HepG2 (cell line): ENCODE data around the gene MAPK14. TPM values are rescaled to one million over a fixed set of nuclear protein-coding genes. Genes with fewer than 3 reads are reported as not detected.

Experiments
- ARHGAP35 ChIP-seq: sonication (generic); formaldehyde crosslinking; IDR thresholded peaks from 2 replicates; pipeline ENCODE4 v1.9.0; 2022; ENCODE audit warnings: mild to moderate bottlenecking, inconsistent platforms, moderate library complexity, missing genetic modification reagents, borderline replicate concordance
- ATAD3A ChIP-seq: sonication (generic); formaldehyde crosslinking; IDR thresholded peaks from 2 replicates; pipeline ENCODE4 v1.4.0; 2020; ENCODE audit warnings: missing genetic modification reagents
- CBX1 ChIP-seq: IDR thresholded peaks from one replicate; pipeline ENCODE4 v1.6.1; 2016; ENCODE audit warnings: antibody characterized with exemption, low read depth
- ELF1 ChIP-seq: sonication (generic); formaldehyde crosslinking; IDR thresholded peaks from 2 replicates; pipeline ENCODE4 v1.4.0; 2020; ENCODE audit warnings: missing genetic modification reagents
- FLYWCH1 ChIP-seq: sonication (generic); formaldehyde crosslinking; IDR thresholded peaks from 2 replicates; pipeline ENCODE4 v1.8.1; 2023; ENCODE audit warnings: mild to moderate bottlenecking, missing genetic modification reagents
- GATAD1 ChIP-seq: IDR thresholded peaks from 2 replicates; pipeline ENCODE4 v1.6.1; 2016; ENCODE audit warnings: missing genetic modification reagents, missing compliant biosample characterization
- GLI4 ChIP-seq: sonication (generic); formaldehyde crosslinking; IDR thresholded peaks from 2 replicates; pipeline ENCODE4 v1.5.1; 2020; ENCODE audit warnings: missing genetic modification reagents, mild to moderate bottlenecking, moderate library complexity, borderline replicate concordance
- HNRNPH1 ChIP-seq: fragments of 200-400 bp; formaldehyde crosslinking; optimal IDR thresholded peaks from 2 replicates; pipeline ENCODE3; 2017; ENCODE audit warnings: mild to moderate bottlenecking, low read depth, low read length
- JUNB ChIP-seq: sonication (generic); formaldehyde crosslinking; IDR thresholded peaks from 2 replicates; pipeline ENCODE4 v1.8.0; 2022; ENCODE audit warnings: missing genetic modification reagents, mild to moderate bottlenecking, borderline replicate concordance
- MYNN ChIP-seq: sonication (generic); formaldehyde crosslinking; IDR thresholded peaks from 2 replicates; pipeline ENCODE4 v1.4.0; 2020; ENCODE audit warnings: mild to moderate bottlenecking, low read depth, missing genetic modification reagents
- RARG ChIP-seq: sonication (generic); formaldehyde crosslinking; IDR thresholded peaks from 2 replicates; pipeline ENCODE4 v1.4.0; 2020; ENCODE audit warnings: low read depth, mild to moderate bottlenecking, missing genetic modification reagents
- TBP ChIP-seq: sonication (generic); formaldehyde crosslinking; IDR thresholded peaks from 2 replicates; pipeline ENCODE4 v1.5.0; 2020; ENCODE audit warnings: missing genetic modification reagents
- TEAD2 ChIP-seq: sonication (generic); formaldehyde crosslinking; IDR thresholded peaks from 2 replicates; pipeline ENCODE4 v1.9.0; 2021; ENCODE audit warnings: missing genetic modification reagents
- ZKSCAN8 ChIP-seq: IDR thresholded peaks from 2 replicates; pipeline ENCODE4 v1.6.1; 2016; ENCODE audit warnings: borderline replicate concordance, missing genetic modification reagents, missing compliant biosample characterization
- ZNF660 ChIP-seq: sonication (generic); formaldehyde crosslinking; IDR thresholded peaks from 2 replicates; pipeline ENCODE4 v1.5.1; 2020; ENCODE audit warnings: mild to moderate bottlenecking, low read depth, missing genetic modification reagents, borderline replicate concordance
- polyA plus RNA-seq, 8 experiments: library from polyadenylated mRNA; depleted of rRNA in 3 of 8; stranded (reverse) in 7 of 8; unstranded in 1 of 8; fragments of >200 nt; fragmentation: Illumina TruSeq in 4 of 8; extraction: Trizol in 4 of 8; gene quantifications; 2 replicates each; pipeline versions ENCODE4 v1.2.1 to v1.2.3, GENCODE V29; 2011 to 2016; ENCODE audit warnings: low read depth in 4 of 8, missing spikeins in 1 of 8, mixed read lengths in 1 of 8; ENCODE audit not compliant: insufficient read depth in 1 of 8
- total RNA-seq, 5 experiments: library from RNA; depleted of rRNA; stranded (reverse); fragments of >200 nt; fragmentation: Illumina TruSeq; extraction: Trizol; gene quantifications; 2 replicates each; pipeline ENCODE4 v1.2.3, GENCODE V29; 2016; ENCODE audit warnings: low read depth in 1 of 5
- TF ChIP-seq, protein P1 (sequence below): sonication (generic); formaldehyde crosslinking; IDR thresholded peaks from 2 replicates; pipeline ENCODE4 v1.4.0; 2020; ENCODE audit warnings: missing genetic modification reagents
- TF ChIP-seq, protein P2 (sequence below): sonication (generic); formaldehyde crosslinking; IDR thresholded peaks from 2 replicates; pipeline ENCODE4 v1.5.0; 2020; ENCODE audit warnings: mild to moderate bottlenecking, missing genetic modification reagents, borderline replicate concordance
- TF ChIP-seq, protein P3 (sequence below): sonication (generic); formaldehyde crosslinking; IDR thresholded peaks from 2 replicates; pipeline ENCODE4 v1.8.1; 2023; ENCODE audit warnings: mild to moderate bottlenecking, missing genetic modification reagents
- TF ChIP-seq, protein P4 (sequence below): sonication (generic); formaldehyde crosslinking; IDR thresholded peaks from 2 replicates; pipeline ENCODE4 v1.4.0; 2020; ENCODE audit warnings: low read depth, mild to moderate bottlenecking, missing genetic modification reagents
- TF ChIP-seq, protein P5 (sequence below): sonication (generic); formaldehyde crosslinking; conservative IDR thresholded peaks from 2 replicates; pipeline ENCODE4 v1.4.0; 2020; ENCODE audit warnings: missing genetic modification reagents

MAPK14 gene
- total and polyA plus RNA-seq, 2 of the 13 experiments (the other 11 are each of a cell fraction or from before 2014, with no cell fraction given), result 66.3 to 67.3 TPM

DNA sequence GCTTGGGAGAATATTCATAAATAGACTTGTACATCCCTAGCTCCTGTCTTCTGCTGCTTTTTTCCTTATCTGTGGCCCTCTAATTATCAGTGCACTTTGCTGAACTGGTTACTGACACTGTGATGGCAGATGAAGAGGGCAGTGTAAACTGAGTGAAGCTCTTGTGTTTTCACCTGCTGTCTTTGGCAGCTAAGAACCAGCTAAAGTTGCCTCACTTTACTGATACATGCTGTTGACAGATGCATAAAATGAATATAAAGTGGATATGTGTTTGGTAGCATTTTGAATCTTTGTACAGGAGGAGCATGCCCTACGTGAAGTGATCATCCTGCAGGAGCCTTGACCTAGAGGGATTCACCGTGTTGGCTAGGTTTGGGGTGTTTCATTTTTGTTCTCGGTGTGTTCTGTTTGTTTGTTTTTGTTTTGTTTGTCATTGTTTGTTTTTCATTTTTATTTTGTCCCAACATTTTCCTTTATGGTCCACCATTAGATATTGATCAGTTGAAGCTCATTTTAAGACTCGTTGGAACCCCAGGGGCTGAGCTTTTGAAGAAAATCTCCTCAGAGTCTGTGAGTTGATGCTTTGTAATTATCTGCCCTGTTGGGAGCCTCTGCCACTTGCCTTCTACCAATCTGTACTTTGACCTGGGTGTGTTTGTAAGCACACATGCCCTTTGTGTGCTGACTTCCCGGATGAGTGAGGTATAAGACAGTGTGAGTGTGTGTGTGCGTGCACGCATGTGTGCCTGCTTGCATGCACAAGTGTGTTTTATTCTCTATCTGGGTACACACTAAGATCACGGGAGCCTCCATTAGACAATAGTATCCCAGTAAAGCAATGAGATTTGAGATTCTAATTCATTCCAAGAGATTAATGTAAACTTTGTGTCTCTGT lies 68.1 kb downstream of the MAPK14 start (continued):
- TF ChIP-seq, protein P1, sequence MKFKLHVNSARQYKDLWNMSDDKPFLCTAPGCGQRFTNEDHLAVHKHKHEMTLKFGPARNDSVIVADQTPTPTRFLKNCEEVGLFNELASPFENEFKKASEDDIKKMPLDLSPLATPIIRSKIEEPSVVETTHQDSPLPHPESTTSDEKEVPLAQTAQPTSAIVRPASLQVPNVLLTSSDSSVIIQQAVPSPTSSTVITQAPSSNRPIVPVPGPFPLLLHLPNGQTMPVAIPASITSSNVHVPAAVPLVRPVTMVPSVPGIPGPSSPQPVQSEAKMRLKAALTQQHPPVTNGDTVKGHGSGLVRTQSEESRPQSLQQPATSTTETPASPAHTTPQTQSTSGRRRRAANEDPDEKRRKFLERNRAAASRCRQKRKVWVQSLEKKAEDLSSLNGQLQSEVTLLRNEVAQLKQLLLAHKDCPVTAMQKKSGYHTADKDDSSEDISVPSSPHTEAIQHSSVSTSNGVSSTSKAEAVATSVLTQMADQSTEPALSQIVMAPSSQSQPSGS (CRISPR knock-in tag), result peak; percentile 91
- TF ChIP-seq GATAD1 (CRISPR knock-in tag), result peak; percentile 82
- TF ChIP-seq TBP (CRISPR knock-in tag), result no peak
- TF ChIP-seq RARG (CRISPR knock-in tag), result no peak
- TF ChIP-seq ZKSCAN8 (CRISPR knock-in tag), result peak; percentile 90
- peak; percentile 30; the same call in 1 of the 2 replicates for TF ChIP-seq JUNB
- TF ChIP-seq, protein P2, sequence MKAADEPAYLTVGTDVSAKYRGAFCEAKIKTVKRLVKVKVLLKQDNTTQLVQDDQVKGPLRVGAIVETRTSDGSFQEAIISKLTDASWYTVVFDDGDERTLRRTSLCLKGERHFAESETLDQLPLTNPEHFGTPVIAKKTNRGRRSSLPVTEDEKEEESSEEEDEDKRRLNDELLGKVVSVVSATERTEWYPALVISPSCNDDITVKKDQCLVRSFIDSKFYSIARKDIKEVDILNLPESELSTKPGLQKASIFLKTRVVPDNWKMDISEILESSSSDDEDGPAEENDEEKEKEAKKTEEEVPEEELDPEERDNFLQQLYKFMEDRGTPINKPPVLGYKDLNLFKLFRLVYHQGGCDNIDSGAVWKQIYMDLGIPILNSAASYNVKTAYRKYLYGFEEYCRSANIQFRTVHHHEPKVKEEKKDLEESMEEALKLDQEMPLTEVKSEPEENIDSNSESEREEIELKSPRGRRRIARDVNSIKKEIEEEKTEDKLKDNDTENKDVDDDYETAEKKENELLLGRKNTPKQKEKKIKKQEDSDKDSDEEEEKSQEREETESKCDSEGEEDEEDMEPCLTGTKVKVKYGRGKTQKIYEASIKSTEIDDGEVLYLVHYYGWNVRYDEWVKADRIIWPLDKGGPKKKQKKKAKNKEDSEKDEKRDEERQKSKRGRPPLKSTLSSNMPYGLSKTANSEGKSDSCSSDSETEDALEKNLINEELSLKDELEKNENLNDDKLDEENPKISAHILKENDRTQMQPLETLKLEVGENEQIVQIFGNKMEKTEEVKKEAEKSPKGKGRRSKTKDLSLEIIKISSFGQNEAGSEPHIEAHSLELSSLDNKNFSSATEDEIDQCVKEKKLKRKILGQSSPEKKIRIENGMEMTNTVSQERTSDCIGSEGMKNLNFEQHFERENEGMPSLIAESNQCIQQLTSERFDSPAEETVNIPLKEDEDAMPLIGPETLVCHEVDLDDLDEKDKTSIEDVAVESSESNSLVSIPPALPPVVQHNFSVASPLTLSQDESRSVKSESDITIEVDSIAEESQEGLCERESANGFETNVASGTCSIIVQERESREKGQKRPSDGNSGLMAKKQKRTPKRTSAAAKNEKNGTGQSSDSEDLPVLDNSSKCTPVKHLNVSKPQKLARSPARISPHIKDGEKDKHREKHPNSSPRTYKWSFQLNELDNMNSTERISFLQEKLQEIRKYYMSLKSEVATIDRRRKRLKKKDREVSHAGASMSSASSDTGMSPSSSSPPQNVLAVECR (CRISPR knock-in tag), result peak; percentile 64; the same call in 1 of the 2 replicates
- TF ChIP-seq GLI4, result no peak; the same call in 1 of the 2 replicates
- TF ChIP-seq ARHGAP35 (CRISPR knock-in tag), result 0 out of 2 replicates have a peak, but pooled peaks have one; percentile 79
- no peak for TF ChIP-seq MYNN (CRISPR knock-in tag)
- TF ChIP-seq TEAD2 (CRISPR knock-in tag), result no peak
- TF ChIP-seq, protein P3, sequence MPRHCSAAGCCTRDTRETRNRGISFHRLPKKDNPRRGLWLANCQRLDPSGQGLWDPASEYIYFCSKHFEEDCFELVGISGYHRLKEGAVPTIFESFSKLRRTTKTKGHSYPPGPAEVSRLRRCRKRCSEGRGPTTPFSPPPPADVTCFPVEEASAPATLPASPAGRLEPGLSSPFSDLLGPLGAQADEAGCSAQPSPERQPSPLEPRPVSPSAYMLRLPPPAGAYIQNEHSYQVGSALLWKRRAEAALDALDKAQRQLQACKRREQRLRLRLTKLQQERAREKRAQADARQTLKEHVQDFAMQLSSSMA (CRISPR knock-in tag), result no peak
- TF ChIP-seq ATAD3A (CRISPR knock-in tag), result no peak
- TF ChIP-seq HNRNPH1, result no peak
- TF ChIP-seq FLYWCH1 (CRISPR knock-in tag), result no peak
- TF ChIP-seq CBX1, result no peak
- TF ChIP-seq, protein P4, sequence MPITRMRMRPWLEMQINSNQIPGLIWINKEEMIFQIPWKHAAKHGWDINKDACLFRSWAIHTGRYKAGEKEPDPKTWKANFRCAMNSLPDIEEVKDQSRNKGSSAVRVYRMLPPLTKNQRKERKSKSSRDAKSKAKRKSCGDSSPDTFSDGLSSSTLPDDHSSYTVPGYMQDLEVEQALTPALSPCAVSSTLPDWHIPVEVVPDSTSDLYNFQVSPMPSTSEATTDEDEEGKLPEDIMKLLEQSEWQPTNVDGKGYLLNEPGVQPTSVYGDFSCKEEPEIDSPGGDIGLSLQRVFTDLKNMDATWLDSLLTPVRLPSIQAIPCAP, result no peak
- TF ChIP-seq, protein P5, sequence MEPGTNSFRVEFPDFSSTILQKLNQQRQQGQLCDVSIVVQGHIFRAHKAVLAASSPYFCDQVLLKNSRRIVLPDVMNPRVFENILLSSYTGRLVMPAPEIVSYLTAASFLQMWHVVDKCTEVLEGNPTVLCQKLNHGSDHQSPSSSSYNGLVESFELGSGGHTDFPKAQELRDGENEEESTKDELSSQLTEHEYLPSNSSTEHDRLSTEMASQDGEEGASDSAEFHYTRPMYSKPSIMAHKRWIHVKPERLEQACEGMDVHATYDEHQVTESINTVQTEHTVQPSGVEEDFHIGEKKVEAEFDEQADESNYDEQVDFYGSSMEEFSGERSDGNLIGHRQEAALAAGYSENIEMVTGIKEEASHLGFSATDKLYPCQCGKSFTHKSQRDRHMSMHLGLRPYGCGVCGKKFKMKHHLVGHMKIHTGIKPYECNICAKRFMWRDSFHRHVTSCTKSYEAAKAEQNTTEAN, result peak; percentile 100
- TF ChIP-seq ZNF660, result no peak
- peak; percentile 80 for TF ChIP-seq ELF1 (CRISPR knock-in tag)
